ENCODE data around the gene PRDM16.

DNA sequence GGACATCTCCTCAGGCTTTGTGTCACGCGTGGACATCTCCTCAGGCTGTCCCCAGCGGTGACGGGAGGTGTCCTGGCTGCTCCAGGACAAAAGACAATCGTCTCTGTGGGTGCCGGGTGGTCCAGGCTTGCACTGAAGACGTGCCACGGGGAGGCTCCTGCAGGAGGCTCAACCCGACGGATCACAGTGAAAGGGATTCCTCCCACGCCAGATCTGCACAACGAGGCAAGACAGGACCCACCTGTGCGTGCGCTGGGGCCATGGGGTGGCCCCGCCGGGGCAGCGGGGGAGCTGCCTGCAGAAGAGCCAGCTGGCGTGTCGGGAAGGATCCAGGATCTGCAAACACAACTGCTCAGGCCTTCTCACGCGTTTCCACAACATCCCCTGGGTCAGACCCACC, 366.7 kb downstream of the PRDM16 start:
- TF ChIP-seq, protein P1, sequence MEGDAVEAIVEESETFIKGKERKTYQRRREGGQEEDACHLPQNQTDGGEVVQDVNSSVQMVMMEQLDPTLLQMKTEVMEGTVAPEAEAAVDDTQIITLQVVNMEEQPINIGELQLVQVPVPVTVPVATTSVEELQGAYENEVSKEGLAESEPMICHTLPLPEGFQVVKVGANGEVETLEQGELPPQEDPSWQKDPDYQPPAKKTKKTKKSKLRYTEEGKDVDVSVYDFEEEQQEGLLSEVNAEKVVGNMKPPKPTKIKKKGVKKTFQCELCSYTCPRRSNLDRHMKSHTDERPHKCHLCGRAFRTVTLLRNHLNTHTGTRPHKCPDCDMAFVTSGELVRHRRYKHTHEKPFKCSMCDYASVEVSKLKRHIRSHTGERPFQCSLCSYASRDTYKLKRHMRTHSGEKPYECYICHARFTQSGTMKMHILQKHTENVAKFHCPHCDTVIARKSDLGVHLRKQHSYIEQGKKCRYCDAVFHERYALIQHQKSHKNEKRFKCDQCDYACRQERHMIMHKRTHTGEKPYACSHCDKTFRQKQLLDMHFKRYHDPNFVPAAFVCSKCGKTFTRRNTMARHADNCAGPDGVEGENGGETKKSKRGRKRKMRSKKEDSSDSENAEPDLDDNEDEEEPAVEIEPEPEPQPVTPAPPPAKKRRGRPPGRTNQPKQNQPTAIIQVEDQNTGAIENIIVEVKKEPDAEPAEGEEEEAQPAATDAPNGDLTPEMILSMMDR (IDR thresholded peaks at IDR 0.05), result no peak
- no peak for TF ChIP-seq POLR2A (IDR thresholded peaks at IDR 0.05)
